ENCODE measurements around the gene PRKG1.
"Not testable (repeated sequence)": the region's sequence is repeated elsewhere in the genome, so short reads cannot be mapped to it uniquely, and the experiment has no call there.

The PRKG1 gene

DNA sequence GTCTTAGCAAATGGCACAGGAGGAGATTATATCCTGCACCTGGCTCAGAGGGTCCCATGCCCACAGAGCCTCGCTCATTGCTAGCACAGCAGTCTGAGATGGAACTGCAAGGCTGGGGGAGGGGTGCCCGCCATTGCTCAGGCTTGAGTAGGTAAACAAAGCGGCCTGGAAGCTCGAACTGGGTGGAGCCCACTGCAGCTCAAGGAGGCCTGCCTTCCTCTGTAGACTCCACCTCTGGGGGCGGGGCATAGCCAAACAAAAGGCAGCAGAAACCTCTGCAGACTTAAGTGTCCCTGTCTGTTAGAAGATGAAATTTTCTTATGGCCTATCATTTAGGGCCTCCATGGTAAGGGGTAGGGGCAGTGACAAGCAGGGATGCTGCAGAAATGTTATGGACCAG, 207.1 kb downstream of the PRKG1 start:
- not testable (repeated sequence) for DNase-seq

DNA sequence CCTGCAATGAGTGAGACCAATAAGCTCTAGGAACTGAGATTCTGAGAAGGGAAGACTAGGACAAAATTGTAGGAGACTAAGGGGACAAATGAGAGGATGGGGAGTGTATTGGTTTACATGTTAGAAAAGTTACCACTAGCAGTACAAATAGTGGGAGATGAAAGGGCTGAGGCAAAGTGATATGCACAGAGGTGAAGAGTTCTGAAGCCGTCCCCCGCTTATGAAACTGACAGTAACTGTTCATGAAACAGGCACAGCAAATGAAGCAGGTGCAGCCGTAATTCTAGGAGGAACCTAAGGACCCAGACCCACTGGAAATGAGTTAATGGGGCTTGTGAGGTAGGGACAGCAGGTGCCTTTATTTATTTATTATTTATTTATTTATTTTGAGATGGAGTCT, 211.3 kb downstream of the PRKG1 start:
- DNase-seq = no peak

DNA sequence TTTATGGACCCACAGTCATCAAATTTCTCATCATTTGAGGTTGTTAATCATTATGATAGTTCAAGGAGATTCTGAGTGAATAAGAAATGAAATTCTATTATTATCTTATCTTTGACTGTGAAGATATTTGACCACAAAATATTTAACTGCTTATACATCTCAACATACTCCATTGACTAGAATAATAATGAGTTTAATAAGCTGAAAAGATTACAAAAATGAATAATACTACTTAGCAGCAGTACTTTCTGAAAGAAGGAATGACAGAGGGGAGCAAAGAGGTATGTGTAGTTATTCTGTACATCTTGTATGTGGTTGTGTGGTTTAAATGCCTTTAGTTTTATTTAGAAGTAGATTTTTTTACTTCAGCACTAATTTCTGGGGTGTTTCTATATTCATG, 214.2 kb downstream of the PRKG1 start:
- no peak for DNase-seq

DNA sequence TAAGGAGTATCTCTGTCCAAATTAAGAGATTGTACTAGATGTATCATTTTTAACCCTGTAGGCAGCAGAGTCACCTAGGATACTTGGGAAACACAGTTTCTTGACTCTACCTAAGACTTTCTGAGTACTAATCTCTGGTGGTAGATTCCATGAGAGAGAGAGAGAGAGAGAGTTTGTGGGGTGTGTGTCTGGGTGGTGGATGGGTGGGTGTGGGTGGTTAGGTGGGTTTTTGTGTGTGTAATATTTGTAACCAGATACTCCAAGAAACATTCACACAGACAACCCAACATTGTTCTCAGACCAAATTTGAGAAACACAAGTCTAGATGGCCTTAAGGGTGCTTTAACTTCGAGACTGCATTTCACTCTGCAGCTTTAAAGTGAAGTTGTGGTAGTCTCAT, 215.2 kb downstream of the PRKG1 start:
- no peak for DNase-seq

DNA sequence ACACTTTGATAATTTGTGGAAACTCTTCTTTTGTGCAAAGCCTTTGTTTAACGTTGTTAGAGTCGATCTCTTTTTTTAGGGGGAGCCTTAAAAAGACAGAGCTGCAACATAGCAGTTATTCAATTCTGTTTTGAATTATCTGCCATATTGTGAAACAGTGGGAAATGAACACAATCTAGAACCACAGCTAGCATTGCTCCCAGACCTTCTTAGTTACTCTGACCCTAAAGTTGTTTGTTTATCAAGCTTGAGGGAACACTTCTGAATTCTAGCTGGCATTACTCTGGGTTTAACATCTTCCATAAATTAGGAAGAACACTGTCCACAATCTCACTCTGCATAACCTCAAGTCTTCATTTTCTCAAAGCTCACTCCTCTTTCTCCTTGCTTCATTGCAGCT, 217.7 kb downstream of the PRKG1 start:
- DNase-seq = no peak

DNA sequence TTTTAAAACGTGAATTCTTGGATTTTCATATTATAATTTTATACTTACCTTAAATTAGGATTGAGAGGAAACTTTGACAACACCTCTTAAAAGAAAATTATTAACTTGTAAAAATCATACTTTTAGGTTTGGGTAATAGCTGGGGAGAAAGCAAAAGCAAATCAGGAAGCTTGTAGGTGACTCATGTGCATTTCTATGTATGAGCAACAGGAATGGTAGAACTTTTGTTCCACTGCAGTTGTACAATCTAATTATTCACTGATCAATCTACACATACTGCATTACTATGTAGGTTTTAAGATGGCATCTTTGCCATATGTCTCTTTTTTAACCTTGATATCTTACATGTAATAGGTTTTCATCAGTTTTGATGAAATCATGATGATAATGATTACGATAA, 223.2 kb downstream of the PRKG1 start:
- DNase-seq = no peak

DNA sequence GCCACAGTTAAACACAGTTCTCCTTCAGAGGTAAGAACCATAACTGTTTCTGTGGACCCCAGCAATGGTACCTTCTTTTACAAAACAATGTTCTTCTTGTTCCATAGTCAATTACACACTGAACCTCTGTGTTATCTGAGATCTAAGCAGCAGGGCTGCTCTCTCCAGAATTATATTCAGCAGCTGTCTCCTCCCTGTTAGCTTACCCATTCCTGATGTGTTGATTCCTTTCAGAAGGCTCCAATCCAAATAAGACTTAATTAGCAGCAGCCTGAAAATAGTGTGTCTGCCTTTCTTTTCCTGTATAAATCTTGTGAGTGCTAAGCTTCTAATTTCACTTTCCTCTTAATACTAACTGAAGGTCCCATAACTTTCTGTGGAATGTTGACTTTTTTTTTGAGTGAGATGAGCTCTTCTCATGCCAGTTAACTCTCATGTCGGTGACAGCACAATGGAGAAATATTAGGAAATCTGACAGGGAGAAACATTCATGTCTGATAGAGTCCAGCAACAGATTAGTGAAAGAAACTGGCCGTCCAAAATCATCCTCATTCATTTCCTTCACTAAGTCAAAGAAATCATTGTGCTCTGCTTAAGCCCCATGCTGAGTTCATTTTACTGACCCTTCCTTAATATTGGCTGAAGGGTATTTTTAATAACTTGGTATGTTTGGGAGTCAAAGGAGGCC, 226.5 kb downstream of the PRKG1 start:
- no peak for DNase-seq

DNA sequence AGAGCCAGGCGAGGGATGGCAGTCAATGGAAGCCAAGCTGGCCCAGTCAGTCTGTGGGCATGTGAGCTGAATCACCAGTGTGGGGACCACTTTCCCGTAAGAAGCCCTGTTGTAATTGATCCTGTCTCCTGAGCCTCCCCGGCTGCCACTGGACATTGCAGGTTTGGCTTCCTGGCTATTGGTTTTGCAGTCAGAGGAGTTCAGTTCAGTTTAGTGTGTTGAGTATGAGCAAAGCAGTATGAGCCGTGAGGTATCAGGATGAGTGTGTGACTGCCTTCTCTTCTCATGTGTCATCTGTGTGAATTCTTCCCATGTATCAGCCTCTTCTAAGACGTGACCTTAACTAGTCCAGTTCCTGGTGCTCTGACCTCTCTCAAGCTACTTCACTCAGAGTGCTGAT, 227.4 kb downstream of the PRKG1 start:
- DNase-seq = no peak

DNA sequence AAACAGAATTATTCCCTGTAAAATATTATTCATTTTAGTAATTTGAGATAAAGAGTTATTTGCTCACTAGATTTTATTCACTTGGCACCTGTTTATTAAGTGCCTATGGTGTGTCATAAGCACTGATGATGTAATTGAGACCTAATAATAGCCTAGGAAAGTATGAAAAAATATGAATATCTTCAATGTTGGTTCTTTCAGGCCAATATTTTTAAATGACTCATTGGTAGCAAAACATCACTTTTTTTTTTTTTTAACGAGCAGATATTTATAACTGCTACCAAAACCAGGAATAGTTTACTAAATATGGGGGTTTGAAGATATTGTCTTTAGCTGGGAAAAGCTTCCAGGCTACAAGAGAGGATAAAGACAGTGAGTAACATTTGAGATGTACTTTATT, 228.0 kb downstream of the PRKG1 start:
- no peak for DNase-seq

DNA sequence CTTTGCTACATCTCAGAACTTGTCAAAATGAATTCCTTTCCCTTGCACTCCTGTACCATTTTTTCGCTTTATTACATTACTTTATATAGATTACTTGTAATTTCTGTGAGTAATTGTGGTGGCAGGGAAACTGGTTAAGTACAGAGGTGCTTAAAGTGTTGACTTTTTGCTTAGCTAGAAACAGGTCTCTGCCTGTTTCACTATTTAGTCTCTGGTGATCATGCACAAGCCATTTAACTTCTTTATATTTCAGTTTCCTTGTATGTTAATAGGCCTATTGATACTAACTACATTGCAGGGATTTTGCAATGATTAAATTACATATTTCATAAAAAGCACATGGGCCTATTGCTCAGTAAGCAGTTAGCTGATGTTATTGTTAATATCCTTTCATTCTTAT, 233.8 kb downstream of the PRKG1 start:
- DNase-seq = no peak

DNA sequence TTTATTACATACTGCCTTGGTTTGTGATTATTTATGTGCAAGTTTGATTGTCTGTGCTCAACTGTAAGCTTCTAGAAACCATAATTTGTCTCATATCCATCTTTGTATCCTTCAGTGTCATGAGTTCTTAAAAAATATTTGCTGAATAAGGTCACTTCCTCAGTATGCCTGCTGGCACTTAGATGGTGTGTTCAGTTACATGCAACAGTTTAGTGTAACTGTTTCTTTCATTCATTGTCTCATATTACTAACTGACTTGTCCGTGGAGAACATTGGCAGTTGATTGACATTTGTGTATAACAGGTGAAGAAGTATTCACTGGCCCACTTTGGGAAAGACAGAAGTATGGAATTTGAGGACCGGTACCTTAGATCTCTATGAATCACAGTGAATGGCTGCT, 236.9 kb downstream of the PRKG1 start:
- no peak for DNase-seq

DNA sequence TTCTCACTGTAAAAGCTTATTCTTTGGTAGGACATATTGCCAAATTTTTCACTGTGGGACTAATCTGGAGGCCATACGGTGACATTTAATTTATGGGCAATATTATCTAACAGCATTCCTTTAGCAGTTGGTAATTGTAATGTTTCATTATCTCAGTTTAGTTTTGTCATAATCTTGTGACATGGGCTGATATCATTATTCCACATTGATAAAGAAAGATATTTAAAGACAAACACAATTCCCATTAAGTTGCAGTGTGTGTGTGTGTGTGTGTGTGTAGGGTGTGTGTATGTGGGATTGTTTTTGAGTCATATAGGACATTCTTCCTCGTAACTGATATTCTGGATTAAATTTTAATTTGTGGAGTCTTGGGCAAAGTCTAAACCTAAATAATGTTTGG, 238.5 kb downstream of the PRKG1 start:
- DNase-seq = no peak

DNA sequence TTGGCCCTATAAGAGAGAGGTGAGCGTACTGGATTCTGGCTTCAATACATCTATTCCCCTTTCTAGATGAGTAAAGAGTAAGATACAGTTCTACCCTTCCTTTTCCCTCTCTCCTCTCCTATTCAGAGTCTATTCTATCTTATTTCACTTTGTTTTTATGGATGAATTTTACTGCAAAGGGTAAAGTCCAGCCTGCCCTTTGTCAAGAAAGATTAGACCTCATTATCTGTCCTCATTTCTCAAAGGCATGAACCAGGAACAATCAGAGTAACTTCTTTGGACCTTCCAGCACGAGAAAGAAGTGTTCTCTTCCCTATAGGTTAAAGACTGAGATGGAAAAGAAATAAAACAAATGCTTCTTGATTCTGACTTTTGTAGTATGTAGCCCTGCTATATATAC, 239.0 kb downstream of the PRKG1 start:
- no peak for DNase-seq

DNA sequence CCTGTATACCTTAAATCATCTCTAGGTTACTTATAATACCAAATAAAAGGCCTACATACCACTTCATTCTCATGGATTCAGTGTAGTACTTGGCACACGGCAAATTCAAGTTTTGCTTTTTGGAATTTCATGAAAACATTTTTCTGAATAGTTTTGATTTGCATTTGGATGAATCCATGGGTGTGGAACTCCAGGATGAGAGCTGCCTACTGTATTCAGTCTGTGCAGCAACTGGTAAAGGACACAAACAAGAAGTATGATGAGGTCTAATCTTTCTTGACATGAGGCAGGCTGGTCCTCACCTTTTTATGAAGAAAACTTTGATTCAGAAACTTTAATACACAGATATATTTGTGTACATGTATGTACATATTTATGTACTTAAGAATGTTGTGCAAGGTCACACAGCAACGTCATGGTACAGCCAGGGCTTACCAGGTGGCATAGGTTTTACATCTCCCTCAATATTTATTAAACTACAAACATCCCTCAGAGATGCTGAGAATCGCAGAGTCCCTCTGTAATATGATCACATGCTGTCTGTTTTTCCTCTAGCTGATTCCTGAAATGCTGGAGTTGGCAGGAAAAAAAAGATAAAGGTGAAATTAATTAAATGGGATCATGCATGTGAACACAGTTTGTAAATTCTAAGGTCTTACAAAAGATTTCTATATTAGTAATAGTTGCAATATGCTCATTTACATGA, 239.6 kb downstream of the PRKG1 start:
- no peak for DNase-seq

DNA sequence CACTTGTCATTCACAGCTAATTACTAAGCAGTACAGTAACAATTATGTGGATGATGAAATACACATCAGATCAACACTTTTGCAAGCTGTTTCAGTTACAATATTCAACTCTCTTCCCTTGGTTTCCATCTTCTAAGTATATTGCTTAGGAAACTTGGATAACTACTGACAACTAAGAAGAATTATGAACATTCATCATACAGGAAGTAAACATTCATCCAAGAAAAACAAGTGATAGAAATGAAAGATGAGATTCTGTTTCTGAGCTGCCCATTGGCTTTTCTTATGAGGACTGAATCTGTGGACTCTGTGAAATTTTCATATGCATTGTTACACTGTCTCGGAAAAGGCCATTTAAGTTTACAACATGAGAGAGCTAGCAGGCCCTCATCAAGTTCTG, 240.2 kb downstream of the PRKG1 start:
- DNase-seq = no peak

DNA sequence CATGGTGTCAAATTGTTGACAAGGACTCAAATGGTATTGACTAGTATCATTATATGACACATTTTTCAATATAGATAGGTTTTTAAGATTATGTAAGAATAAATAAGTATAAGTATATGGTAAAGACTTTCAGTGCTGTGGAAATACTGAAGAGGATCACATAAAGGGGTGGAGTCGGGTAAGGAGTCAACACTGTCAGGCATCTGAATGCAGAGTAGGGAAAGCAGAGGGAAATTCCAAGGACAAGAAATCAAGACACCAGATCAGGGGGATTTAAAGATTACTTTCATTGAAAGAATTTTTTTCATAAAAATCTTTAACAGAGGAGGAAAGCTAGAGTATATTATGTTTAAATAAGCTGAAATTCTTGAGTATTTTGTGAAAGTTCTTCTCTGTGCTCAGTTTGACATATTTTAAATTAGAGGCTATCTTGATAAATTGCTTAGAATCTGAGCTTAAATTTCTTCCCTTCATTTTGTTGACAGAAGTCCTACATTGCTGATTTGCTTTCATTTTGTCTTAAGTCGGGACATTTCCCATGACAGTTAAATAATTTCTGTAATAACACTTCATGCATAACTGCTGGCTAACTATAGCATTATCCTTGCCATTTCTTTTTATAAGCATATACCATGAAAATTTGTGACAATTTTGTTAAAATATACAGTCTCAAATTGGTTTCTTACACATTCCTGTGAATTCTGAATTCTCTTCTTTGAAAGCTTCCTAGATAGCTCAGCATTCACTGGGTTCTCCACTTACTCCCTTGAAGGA, 244.3 kb downstream of the PRKG1 start:
- peak in 1 of 2 donors; percentile 6 for DNase-seq

DNA sequence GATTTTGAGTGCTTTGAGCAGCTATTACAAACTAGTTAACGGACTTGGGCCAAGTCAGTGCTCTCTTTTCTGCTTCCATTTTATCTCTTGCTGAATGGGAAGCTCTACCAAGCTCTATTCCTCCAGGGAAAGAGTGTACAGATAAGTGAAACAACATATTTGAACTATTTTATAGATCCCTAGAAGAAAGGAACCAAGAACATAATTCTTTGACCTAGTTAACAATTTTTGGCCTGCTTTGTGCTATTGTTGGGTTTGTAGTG, 244.8 kb downstream of the PRKG1 start:
- DNase-seq = no peak

DNA sequence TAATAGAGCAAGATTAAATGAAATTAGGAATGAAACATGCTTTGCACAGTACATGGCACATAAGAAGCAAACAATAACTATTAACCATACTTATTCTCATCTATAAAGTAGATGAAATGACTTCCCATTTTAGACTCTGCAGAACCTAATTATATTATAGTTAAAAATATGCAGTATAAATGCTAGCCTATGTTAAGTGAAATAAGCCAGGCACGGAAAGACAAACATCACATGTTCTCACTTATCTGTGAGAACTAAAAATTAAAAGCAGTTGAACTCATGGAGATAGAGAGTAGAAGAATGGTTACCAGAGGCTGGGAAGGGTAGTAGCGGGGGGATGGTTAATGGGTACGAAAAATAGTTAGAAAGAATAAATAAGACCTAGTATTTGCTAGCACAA, 247.0 kb downstream of the PRKG1 start:
- DNase-seq = no peak

DNA sequence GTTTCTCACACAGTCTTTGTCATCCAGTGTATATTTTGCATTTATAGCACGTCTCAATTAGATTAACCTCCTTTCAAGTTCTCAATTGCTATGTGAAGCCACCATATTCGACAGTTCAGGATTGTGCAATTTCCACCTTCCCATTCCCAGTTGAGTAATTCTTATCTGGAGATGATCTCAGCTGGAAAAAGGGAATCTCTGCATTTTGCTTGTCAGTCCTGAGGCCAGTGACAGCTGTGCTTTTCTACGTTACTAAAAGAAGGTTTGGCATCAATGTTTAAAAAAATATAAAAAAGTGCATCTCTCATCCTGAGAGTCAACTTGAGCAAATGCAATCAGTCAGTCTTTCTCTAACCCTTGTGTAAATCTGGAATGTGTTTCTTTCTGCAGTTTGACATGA, 247.7 kb downstream of the PRKG1 start:
- no peak for DNase-seq

DNA sequence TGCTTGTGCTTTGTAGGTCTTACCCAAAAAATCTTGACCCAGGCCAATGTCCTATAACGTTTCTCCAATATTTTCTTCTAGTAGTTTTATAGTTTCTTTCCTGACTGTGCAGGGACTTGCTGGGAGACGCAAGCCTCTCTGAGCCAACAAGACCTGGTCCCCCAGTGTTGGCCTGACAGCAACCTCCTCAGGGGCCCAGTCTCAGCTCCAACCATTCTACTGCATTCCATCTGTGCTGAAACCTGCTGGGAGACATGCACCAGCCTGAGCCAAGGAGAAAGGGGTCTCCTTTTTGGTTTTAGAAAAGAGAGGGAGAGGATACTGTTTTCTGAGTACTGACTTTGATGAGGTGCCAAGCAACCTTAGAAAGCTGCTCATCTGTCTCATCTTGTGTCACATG, 251.4 kb downstream of the PRKG1 start:
- no peak for DNase-seq

DNA sequence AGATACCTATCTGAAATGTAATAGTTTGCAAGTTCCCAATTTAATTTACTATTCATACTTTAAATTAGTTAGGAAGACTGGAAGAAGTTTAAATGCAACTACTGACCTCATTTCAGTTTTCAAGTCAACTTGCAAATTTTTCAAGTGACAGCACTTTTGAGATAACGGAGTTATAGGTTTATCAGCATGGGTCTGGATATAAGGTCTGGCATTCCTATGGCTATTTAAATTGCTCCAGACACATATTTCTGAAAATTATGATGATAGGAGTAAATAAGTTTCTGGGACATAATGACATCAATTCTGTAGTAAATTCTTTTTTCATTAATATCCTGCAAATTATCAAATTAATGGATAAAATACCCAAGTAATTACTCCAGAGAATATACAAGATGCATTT, 251.9 kb downstream of the PRKG1 start:
- no peak for DNase-seq

DNA sequence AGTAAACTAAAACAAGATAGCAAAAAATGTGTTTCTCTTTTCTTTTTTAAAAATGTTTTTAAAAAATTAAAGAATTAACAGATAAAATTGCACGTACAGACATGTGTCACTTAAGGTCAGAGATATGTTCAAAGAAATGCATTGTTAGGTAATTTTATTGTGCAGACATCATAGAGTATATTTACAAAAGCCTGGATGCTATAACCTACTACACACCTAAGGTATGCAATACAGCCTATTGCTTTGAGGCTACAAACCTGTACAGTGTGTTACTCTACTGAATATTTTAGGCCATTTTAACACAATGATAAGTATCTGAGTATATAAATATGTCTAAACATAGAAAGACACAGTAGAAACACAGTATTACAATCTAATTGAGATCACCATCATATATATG, 253.1 kb downstream of the PRKG1 start:
- no peak for DNase-seq

DNA sequence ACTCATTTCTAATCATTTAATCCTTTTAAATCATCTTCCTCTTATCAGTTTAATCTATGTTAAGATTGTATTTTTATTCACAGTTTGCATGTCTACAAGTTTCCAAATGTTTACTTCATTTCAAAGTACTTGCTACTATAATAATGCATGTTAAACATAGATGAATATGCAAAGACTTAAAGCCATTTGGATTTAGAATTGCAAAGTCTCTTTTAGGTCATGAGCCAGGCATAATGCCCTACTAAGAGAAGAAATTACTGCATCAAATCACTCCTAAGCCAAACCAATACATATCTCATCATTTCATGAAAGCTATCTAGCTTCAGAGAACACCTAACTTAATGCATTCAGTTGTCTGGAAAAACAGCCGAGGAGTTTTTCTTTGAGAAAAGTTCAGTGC, 266.1 kb downstream of the PRKG1 start:
- no peak for DNase-seq

DNA sequence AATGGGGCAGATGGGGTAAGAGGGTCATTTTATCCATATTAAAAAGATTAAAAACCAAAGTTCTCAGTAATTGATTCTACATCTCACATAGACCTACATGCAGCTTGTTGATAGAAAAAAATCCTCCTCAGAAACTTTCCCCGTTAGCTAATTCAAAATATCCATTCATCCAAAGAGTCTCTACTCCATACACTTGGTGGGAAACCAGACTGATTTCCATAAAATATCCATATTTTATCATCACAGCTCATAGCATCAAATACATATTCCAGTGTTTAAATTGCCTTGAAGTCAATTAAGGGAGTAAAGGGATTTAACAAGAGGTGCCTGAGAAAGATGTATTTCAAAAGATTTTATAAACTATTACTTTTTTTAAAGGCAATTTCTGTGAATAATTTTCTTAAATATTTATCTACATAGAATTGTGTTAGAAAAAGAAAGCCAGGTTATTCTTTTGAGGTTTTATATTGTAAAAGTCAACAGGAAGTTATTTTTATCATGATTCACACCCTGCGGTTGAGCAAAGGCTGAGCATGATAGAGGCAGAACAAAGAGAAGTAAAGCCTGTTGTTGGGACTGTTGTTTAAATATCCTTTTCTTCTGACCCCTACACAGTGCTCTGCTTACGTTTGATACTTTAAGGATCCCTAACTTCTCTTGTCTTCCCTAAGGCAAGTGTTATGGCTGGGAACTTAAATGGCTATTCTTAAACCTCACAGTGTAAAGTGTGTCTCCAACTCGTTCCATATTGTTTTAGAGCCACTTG, 266.7 kb downstream of the PRKG1 start:
- no peak for DNase-seq

All from inflammatory macrophage treated with lipopolysaccharide for 1 hour (primary cell).